ENCODE measurements around the gene TMEM163. TPM values are rescaled to one million over a fixed set of nuclear protein-coding genes. Genes with fewer than 3 reads are reported as not detected.

TMEM163 gene
- total RNA-seq, 2 donors from 2014 or later, result 0.14 to 2.5 TPM

GRCh38 chr2:134549104-134549503 is 169.7 kb downstream of the TMEM163 start:
- DNase-seq (ENCODE audit: low spot score) (no peak), ATAC-seq (ENCODE audit: insufficient number of reproducible peaks, low FRiP score, low read depth) (no peak)
- TF ChIP-seq CTCF (IDR thresholded peaks at IDR 0.05), result no peak
- Histone ChIP-seq H3K27ac (no peak overlapping the region), H3K36me3 (no peaks in the 10 kb centered on the region), H3K27me3 (replicated peaks; ENCODE audit: insufficient read depth) (no peaks in the 10 kb centered on the region), H3K4me3 (no peak overlapping the region), H3K4me1 (ENCODE audit: control insufficient read depth in 1 of 2, low read depth in 2 of 2) (no peaks in the 10 kb centered on the region), H3K9me3 (no peaks in the 10 kb centered on the region)

- Histone ChIP-seq H3K36me3 (no peaks in the 10 kb centered on the region), H3K4me1 (ENCODE audit: control insufficient read depth in 1 of 2, low read depth in 2 of 2) (no peaks in the 10 kb centered on the region), H3K27ac (no peak overlapping the region), H3K27me3 (replicated peaks; ENCODE audit: insufficient read depth) (no peaks in the 10 kb centered on the region), H3K9me3 (no peaks in the 10 kb centered on the region), H3K4me3 (no peak overlapping the region)
- DNase-seq (ENCODE audit: low spot score) (no peak), ATAC-seq (ENCODE audit: insufficient number of reproducible peaks, low FRiP score, low read depth) (no peak)
- no peak for TF ChIP-seq CTCF (IDR thresholded peaks at IDR 0.05)
Measured at GRCh38 chr2:134540990-134541389, 177.8 kb downstream of the TMEM163 start.

GRCh38 chr2:134539981-134540380 is 178.8 kb downstream of the TMEM163 start:
- ATAC-seq (ENCODE audit: insufficient number of reproducible peaks, low FRiP score, low read depth), result no peak
- DNase-seq (ENCODE audit: low spot score), result no peak

GRCh38 chr2:134537702-134538101 is 181.1 kb downstream of the TMEM163 start:
- H3K4me3 ChIP-seq, result no peak overlapping the region
- H3K9me3 ChIP-seq, result no peaks in the 10 kb centered on the region
- no peaks in the 10 kb centered on the region for H3K4me1 ChIP-seq (ENCODE audit: control insufficient read depth in 1 of 2, low read depth in 2 of 2)
- TF ChIP-seq CTCF (IDR thresholded peaks at IDR 0.05), result no peak
- DNase-seq (ENCODE audit: low spot score) (no peak), ATAC-seq (ENCODE audit: insufficient number of reproducible peaks, low FRiP score, low read depth) (no peak)
- no peak overlapping the region for H3K27ac ChIP-seq
- H3K27me3 ChIP-seq (replicated peaks; ENCODE audit: insufficient read depth), result no peaks in the 10 kb centered on the region
- no peaks in the 10 kb centered on the region for H3K36me3 ChIP-seq

More at GRCh38 chr2:134539981-134540380, 178.8 kb downstream of the TMEM163 start:
- no peaks in the 10 kb centered on the region for H3K36me3 ChIP-seq
- H3K4me3 ChIP-seq, result no peak overlapping the region
- H3K9me3 ChIP-seq, result no peaks in the 10 kb centered on the region
- H3K4me1 ChIP-seq (ENCODE audit: control insufficient read depth in 1 of 2, low read depth in 2 of 2), result no peaks in the 10 kb centered on the region
- no peak for TF ChIP-seq CTCF (IDR thresholded peaks at IDR 0.05)
- no peak overlapping the region for H3K27ac ChIP-seq
- no peaks in the 10 kb centered on the region for H3K27me3 ChIP-seq (replicated peaks; ENCODE audit: insufficient read depth)

- TF ChIP-seq CTCF (IDR thresholded peaks at IDR 0.05), result no peak
- Histone ChIP-seq H3K27ac (no peak overlapping the region), H3K4me3 (no peak overlapping the region), H3K27me3 (replicated peaks; ENCODE audit: insufficient read depth) (no peaks in the 10 kb centered on the region), H3K36me3 (no peaks in the 10 kb centered on the region), H3K9me3 (no peaks in the 10 kb centered on the region), H3K4me1 (ENCODE audit: control insufficient read depth in 1 of 2, low read depth in 2 of 2) (no peaks in the 10 kb centered on the region)
- DNase-seq (ENCODE audit: low spot score) (no peak), ATAC-seq (ENCODE audit: insufficient number of reproducible peaks, low FRiP score, low read depth) (no peak)
Measured at GRCh38 chr2:134537121-134537520, 181.7 kb downstream of the TMEM163 start.

Measured in thoracic aorta (tissue), 2 donors.